ENCODE data around the gene RXRA.

The RXRA gene

GRCh38 chr9:134477927-134478326, 151.7 kb downstream of the RXRA start:
- Histone ChIP-seq H3K36me3 (ENCODE audit: low read length) (no peaks in the 10 kb centered on the region), H2AFZ (ENCODE audit: low read depth, low read length, severe bottlenecking) (no peak overlapping the region), H3K9me3 (ENCODE audit: insufficient read depth, low read length) (no peaks in the 10 kb centered on the region), H4K20me1 (ENCODE audit: low read depth, low read length) (no peaks in the 10 kb centered on the region), H3K27ac (ENCODE audit: low read depth, low read length) (no peak overlapping the region), H3K79me2 (ENCODE audit: insufficient read depth, low read length) (no peaks in the 10 kb centered on the region), H3K4me3 (ENCODE audit: insufficient read depth, low read length, poor library complexity, severe bottlenecking) (no peak overlapping the region), H3K27me3 (ENCODE audit: low read length) (no peaks in the 10 kb centered on the region), H3K9ac (ENCODE audit: low read length) (no peak overlapping the region), H3K9me2 (replicated peaks; ENCODE audit: insufficient read depth, low read length) (no peaks in the 10 kb centered on the region), H3K4me2 (ENCODE audit: low read depth, low read length, poor library complexity, severe bottlenecking) (no peak overlapping the region), H3F3A (ENCODE audit: insufficient read depth) (no peaks in the 10 kb centered on the region)
- TF ChIP-seq CTCF (IDR thresholded peaks at IDR 0.05; ENCODE audit: insufficient read depth, low read length, poor library complexity, severe bottlenecking) (no peak), EZH2phosphoT487 (conservative IDR thresholded peaks at IDR 0.05; ENCODE audit: low read length) (no peak)

- Histone ChIP-seq H3K4me3 (ENCODE audit: insufficient read depth, low read length, poor library complexity, severe bottlenecking) (no peak overlapping the region), H3F3A (ENCODE audit: insufficient read depth) (no peaks in the 10 kb centered on the region), H3K4me2 (ENCODE audit: low read depth, low read length, poor library complexity, severe bottlenecking) (no peak overlapping the region), H3K9me3 (ENCODE audit: insufficient read depth, low read length) (no peaks in the 10 kb centered on the region), H3K27me3 (ENCODE audit: low read length) (no peaks in the 10 kb centered on the region), H3K9ac (ENCODE audit: low read length) (no peak overlapping the region), H3K9me2 (replicated peaks; ENCODE audit: insufficient read depth, low read length) (no peaks in the 10 kb centered on the region), H3K36me3 (ENCODE audit: low read length) (no peaks in the 10 kb centered on the region), H2AFZ (ENCODE audit: low read depth, low read length, severe bottlenecking) (no peak overlapping the region), H3K27ac (ENCODE audit: low read depth, low read length) (no peak overlapping the region), H3K79me2 (ENCODE audit: insufficient read depth, low read length) (no peaks in the 10 kb centered on the region), H4K20me1 (ENCODE audit: low read depth, low read length) (no peaks in the 10 kb centered on the region)
- TF ChIP-seq EZH2phosphoT487 (conservative IDR thresholded peaks at IDR 0.05; ENCODE audit: low read length) (no peak), CTCF (IDR thresholded peaks at IDR 0.05; ENCODE audit: insufficient read depth, low read length, poor library complexity, severe bottlenecking) (no peak)
These were observed 155.5 kb downstream of the RXRA start for GRCh38 chr9:134481762-134482161.

GRCh38 chr9:134482226-134482625, 156.0 kb downstream of the RXRA start:
- Histone ChIP-seq H3K4me3 (ENCODE audit: insufficient read depth, low read length, poor library complexity, severe bottlenecking) (no peak overlapping the region), H3K27ac (ENCODE audit: low read depth, low read length) (no peak overlapping the region), H3K36me3 (ENCODE audit: low read length) (no peaks in the 10 kb centered on the region), H2AFZ (ENCODE audit: low read depth, low read length, severe bottlenecking) (no peak overlapping the region), H3K4me2 (ENCODE audit: low read depth, low read length, poor library complexity, severe bottlenecking) (no peak overlapping the region), H3K9me3 (ENCODE audit: insufficient read depth, low read length) (no peaks in the 10 kb centered on the region), H3K27me3 (ENCODE audit: low read length) (no peaks in the 10 kb centered on the region), H4K20me1 (ENCODE audit: low read depth, low read length) (no peaks in the 10 kb centered on the region), H3K79me2 (ENCODE audit: insufficient read depth, low read length) (no peaks in the 10 kb centered on the region), H3K9me2 (replicated peaks; ENCODE audit: insufficient read depth, low read length) (no peaks in the 10 kb centered on the region), H3F3A (ENCODE audit: insufficient read depth) (no peaks in the 10 kb centered on the region), H3K9ac (ENCODE audit: low read length) (no peak overlapping the region)
- TF ChIP-seq EZH2phosphoT487 (conservative IDR thresholded peaks at IDR 0.05; ENCODE audit: low read length): no peak
- TF ChIP-seq CTCF (IDR thresholded peaks at IDR 0.05; ENCODE audit: insufficient read depth, low read length, poor library complexity, severe bottlenecking): no peak

Data from SU-DHL-6 (cell line).